Activated T-helper 1 cell treated with anti-CD3 and anti-CD28 coated beads, Interleukin-2, amount 50 U/mL, for 16 hours (primary cell): ENCODE results near the gene HCFC1R1.

Source experiments
- DNase-seq, 2 donors: peaks; one replicate each; pipeline ENCODE4 v3.0.0-alpha.2; 2020; ENCODE audit warnings: low read depth in 1 of 2, low spot score in 1 of 2

The HCFC1R1 gene

GRCh38 chr16:3001316-3001715 lies 22.4 kb downstream of the HCFC1R1 start:
- no peak for DNase-seq

- no peak for DNase-seq
Measured at GRCh38 chr16:3000540-3000939, 23.2 kb downstream of the HCFC1R1 start.

GRCh38 chr16:2999929-3000328 lies 23.8 kb downstream of the HCFC1R1 start:
- no peak for DNase-seq

- DNase-seq: no peak
Measured at GRCh38 chr16:2996298-2996697, 27.4 kb downstream of the HCFC1R1 start.

GRCh38 chr16:2992383-2993081 lies 31.2 kb downstream of the HCFC1R1 start:
- DNase-seq: no peak

GRCh38 chr16:2991566-2992261 lies 32.0 kb downstream of the HCFC1R1 start:
- DNase-seq: no peak

- DNase-seq: no peak
Measured at GRCh38 chr16:2990891-2991290, 32.9 kb downstream of the HCFC1R1 start.

- no peak for DNase-seq
Measured at GRCh38 chr16:2988590-2989099, 35.1 kb downstream of the HCFC1R1 start.

GRCh38 chr16:2987833-2988232 lies 35.9 kb downstream of the HCFC1R1 start:
- no peak for DNase-seq

- DNase-seq: no peak
Measured at GRCh38 chr16:2987286-2987685, 36.5 kb downstream of the HCFC1R1 start.

- no peak for DNase-seq
Measured at GRCh38 chr16:2986623-2987188, 37.0 kb downstream of the HCFC1R1 start.

- DNase-seq: no peak
Measured at GRCh38 chr16:2985893-2986355, 37.8 kb downstream of the HCFC1R1 start.

GRCh38 chr16:2985462-2985861 lies 38.3 kb downstream of the HCFC1R1 start:
- DNase-seq: no peak

GRCh38 chr16:2983706-2984136 lies 40.0 kb downstream of the HCFC1R1 start:
- DNase-seq: peak; percentile 30 to 62

GRCh38 chr16:2982402-2982801 lies 41.3 kb downstream of the HCFC1R1 start:
- no peak for DNase-seq

- DNase-seq: no peak
Measured at GRCh38 chr16:2981899-2982250, 41.9 kb downstream of the HCFC1R1 start.

- DNase-seq: no peak
Measured at GRCh38 chr16:2981177-2981898, 42.4 kb downstream of the HCFC1R1 start.

GRCh38 chr16:2980227-2981176 lies 43.2 kb downstream of the HCFC1R1 start, which contains the start of gene PKMYT1:
TSS of gene PKMYT1 (minus strand) at chr16:2980446. CDS start at chr16:2979657, 789 bp downstream.
- DNase-seq: peak; percentile 87 to 96

- no peak for DNase-seq
Measured at GRCh38 chr16:2979669-2980226, 44.0 kb downstream of the HCFC1R1 start.

GRCh38 chr16:2977440-2977839 lies 46.3 kb downstream of the HCFC1R1 start:
- no peak for DNase-seq
